GM13976 (cell line): ENCODE measurements around the gene PWWP2A.
"Not testable (repeated sequence)": the region's sequence is repeated elsewhere in the genome, so short reads cannot be mapped to it uniquely, and the experiment has no call there.

Experiments
- DNase-seq: peaks from one replicate; pipeline ENCODE4 v3.0.0; 2012; ENCODE audit warnings: low spot score
- CTCF ChIP-seq: IDR thresholded peaks from 2 replicates; pipeline ENCODE4 v1.5.1; 2012; ENCODE audit warnings: borderline replicate concordance, mild to moderate bottlenecking; ENCODE audit not compliant: insufficient read depth; ENCODE audit errors: extremely low read depth, missing control alignments, control extremely low read depth
- in situ Hi-C: fragments of 300-500 bp; cut with MboI; formaldehyde crosslinking; loops from one replicate; pipeline ENCODE4 v1.12.0; 2022; ENCODE audit warnings: low sequenced_read_pairs, mixed read lengths, inconsistent platforms; ENCODE audit not compliant: unreplicated experiment

PWWP2A gene

GRCh38 chr5:160162910-160163309, 43.7 kb upstream of the PWWP2A start:
- DNase-seq, result no peak
- in situ Hi-C loops, result no loop called here
- TF ChIP-seq CTCF, result no peak

GRCh38 chr5:160161626-160162025, 42.4 kb upstream of the PWWP2A start:
- DNase-seq, result no peak
- in situ Hi-C loops, result no loop called here
- TF ChIP-seq CTCF, result no peak

- in situ Hi-C loops, DNase-seq: not testable (repeated sequence)
Observed at GRCh38 chr5:160160875-160161274, 41.6 kb upstream of the PWWP2A start.

- in situ Hi-C loops, result no loop called here
- peak; percentile 39 for DNase-seq
- TF ChIP-seq CTCF, result no peak
Observed at GRCh38 chr5:160159991-160160792, 40.9 kb upstream of the PWWP2A start.

GRCh38 chr5:160158087-160158486, 38.8 kb upstream of the PWWP2A start:
- no peak for DNase-seq
- peak; percentile 4 for TF ChIP-seq CTCF
- in situ Hi-C loops, result no loop called here

GRCh38 chr5:160155017-160155750, 35.9 kb upstream of the PWWP2A start:
- TF ChIP-seq CTCF, result no peak
- DNase-seq, result no peak
- in situ Hi-C loops, result no loop called here

GRCh38 chr5:160152901-160153300, 33.7 kb upstream of the PWWP2A start:
- TF ChIP-seq CTCF, result no peak
- in situ Hi-C loops, result no loop called here
- no peak for DNase-seq
